Colonic mucosa (tissue), 4 donors: ENCODE data around the gene GID8. TPM values are rescaled to one million over a fixed set of nuclear protein-coding genes. Genes with fewer than 3 reads are reported as not detected.

ENCODE experiments used
- DNase-seq: peaks from one replicate; pipeline ENCODE4 v3.0.0-alpha.2; 2020
- H3K27ac ChIP-seq: fragments of 200-600 bp; one replicate; pipeline ENCODE4 v1.8.0; 2021
- H3K27me3 ChIP-seq: fragments of 200-600 bp; one replicate; pipeline ENCODE4 v1.8.0; 2021
- H3K36me3 ChIP-seq: fragments of 200-600 bp; one replicate; pipeline ENCODE4 v1.8.0; 2021
- H3K4me1 ChIP-seq: fragments of 200-600 bp; one replicate; pipeline ENCODE4 v1.8.0; 2021; ENCODE audit warnings: mild to moderate bottlenecking
- H3K4me3 ChIP-seq: fragments of 200-600 bp; one replicate; pipeline ENCODE4 v1.8.0; 2021
- H3K9ac ChIP-seq, 2 donors: one replicate each; pipeline ENCODE4 v1.7.0; 2013; ENCODE audit warnings: control low read depth in 2 of 2, low read depth in 2 of 2, low read length in 2 of 2
- H3K9me3 ChIP-seq: fragments of 200-600 bp; one replicate; pipeline ENCODE4 v1.8.0; 2021
- intact Hi-C: fragments of 100-400 bp; cut with DNase I; formaldehyde crosslinking; loops from one replicate; pipeline ENCODE4 v1.14.1; 2022
- total RNA-seq, 2 donors: library from RNA; stranded (reverse); fragmentation: NEBNext Ultra II Directional in 1 of 2; extraction: Animal tissue kit (Norgen Biotek cat#: 25700) in 1 of 2; gene quantifications; one replicate each; pipeline ENCODE4 v1.2.1, GENCODE V29; 2021
- TF ChIP-seq, protein P1 (sequence below): fragments of 200-600 bp; IDR thresholded peaks from one replicate; pipeline ENCODE4 v1.8.0; 2022; ENCODE audit warnings: antibody characterized with exemption, mild to moderate bottlenecking
- donor health status: healthy.
- donor health status: DM: no; HTN: no; CAD: no.
- donor health status: DM: no; HTN: no; CAD: no.

GID8 gene
- total RNA-seq, 2 donors from 2014 or later: 37.3 to 40.4 TPM

GRCh38 chr20:62991863-62992262, 53.9 kb downstream of the GID8 start:
- Histone ChIP-seq H3K27ac (no peak overlapping the region), H3K36me3 (no peaks in the 10 kb centered on the region), H3K4me1 (no peaks in the 10 kb centered on the region), H3K9me3 (no peaks in the 10 kb centered on the region), H3K4me3 (no peak overlapping the region), H3K27me3 (no peaks in the 10 kb centered on the region), H3K9ac (no peak overlapping the region)
- TF ChIP-seq, protein P1, sequence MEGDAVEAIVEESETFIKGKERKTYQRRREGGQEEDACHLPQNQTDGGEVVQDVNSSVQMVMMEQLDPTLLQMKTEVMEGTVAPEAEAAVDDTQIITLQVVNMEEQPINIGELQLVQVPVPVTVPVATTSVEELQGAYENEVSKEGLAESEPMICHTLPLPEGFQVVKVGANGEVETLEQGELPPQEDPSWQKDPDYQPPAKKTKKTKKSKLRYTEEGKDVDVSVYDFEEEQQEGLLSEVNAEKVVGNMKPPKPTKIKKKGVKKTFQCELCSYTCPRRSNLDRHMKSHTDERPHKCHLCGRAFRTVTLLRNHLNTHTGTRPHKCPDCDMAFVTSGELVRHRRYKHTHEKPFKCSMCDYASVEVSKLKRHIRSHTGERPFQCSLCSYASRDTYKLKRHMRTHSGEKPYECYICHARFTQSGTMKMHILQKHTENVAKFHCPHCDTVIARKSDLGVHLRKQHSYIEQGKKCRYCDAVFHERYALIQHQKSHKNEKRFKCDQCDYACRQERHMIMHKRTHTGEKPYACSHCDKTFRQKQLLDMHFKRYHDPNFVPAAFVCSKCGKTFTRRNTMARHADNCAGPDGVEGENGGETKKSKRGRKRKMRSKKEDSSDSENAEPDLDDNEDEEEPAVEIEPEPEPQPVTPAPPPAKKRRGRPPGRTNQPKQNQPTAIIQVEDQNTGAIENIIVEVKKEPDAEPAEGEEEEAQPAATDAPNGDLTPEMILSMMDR: no peak
- intact Hi-C loops: no loop called here
- DNase-seq: no peak

GRCh38 chr20:62993856-62994494, 56.0 kb downstream of the GID8 start:
- no peaks in the 10 kb centered on the region for H3K9me3 ChIP-seq
- intact Hi-C loops: no loop called here
- no peak overlapping the region for H3K27ac ChIP-seq
- no peak for DNase-seq
- H3K27me3 ChIP-seq: peaks cover 4% of the 10 kb centered on the region
- H3K4me3 ChIP-seq: no peak overlapping the region
- no peaks in the 10 kb centered on the region for H3K36me3 ChIP-seq
- TF ChIP-seq, protein P1: no peak
- no peaks in the 10 kb centered on the region for H3K4me1 ChIP-seq
- H3K9ac ChIP-seq: no peak overlapping the region

GRCh38 chr20:62994869-62995281, 56.9 kb downstream of the GID8 start:
- H3K36me3 ChIP-seq: no peaks in the 10 kb centered on the region
- H3K9me3 ChIP-seq: no peaks in the 10 kb centered on the region
- no peak overlapping the region for H3K27ac ChIP-seq
- intact Hi-C loops: no loop called here
- no peak overlapping the region for H3K4me3 ChIP-seq
- H3K4me1 ChIP-seq: no peaks in the 10 kb centered on the region
- no peak overlapping the region for H3K9ac ChIP-seq
- peaks cover 4% of the 10 kb centered on the region for H3K27me3 ChIP-seq
- DNase-seq: no peak
- TF ChIP-seq, protein P1: no peak

GRCh38 chr20:62995481-62995880, 57.5 kb downstream of the GID8 start:
- Histone ChIP-seq H3K27me3 (peaks cover 4% of the 10 kb centered on the region), H3K4me1 (no peaks in the 10 kb centered on the region), H3K4me3 (no peak overlapping the region), H3K27ac (no peak overlapping the region), H3K9ac (no peak overlapping the region), H3K36me3 (no peaks in the 10 kb centered on the region), H3K9me3 (no peaks in the 10 kb centered on the region)
- TF ChIP-seq, protein P1: no peak
- intact Hi-C loops: no loop called here
- DNase-seq: no peak

DNA sequence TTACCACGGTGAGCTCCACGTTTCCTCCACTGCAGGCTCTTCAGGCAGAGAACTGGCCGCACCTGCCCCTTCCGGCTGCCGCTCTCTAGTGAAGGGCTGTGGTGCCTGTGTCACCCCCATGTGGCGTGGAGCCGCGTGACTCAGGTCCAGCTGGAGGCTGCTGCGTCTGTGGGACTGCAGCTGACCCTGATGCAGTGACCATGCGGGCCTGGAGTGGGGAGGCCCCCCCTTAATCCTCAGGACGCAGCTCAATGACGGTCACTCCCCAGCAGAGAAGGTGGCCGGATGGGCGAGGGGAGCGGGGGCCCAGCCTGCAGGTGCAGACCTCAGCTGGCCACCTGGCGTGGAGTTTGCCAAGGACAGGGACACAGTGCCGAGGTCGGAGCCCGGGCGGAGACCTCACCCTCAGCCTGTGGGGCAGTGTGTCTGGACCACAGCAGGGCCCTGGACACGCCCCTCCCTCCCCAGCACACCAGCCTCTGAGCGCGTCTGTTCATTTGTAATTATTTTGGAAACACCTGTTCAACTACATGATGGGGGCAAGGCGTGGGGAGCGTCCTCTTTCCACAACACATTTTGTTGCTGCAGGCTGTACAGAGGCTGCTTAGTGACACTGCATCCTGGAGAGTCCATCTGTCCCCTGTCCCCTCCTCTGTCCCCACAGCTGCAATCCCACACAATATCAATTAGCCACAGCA, 58.1 kb downstream of the GID8 start:
- H3K4me3 ChIP-seq: no peak overlapping the region
- no peak overlapping the region for H3K27ac ChIP-seq
- H3K4me1 ChIP-seq: no peaks in the 10 kb centered on the region
- DNase-seq: no peak
- no peaks in the 10 kb centered on the region for H3K36me3 ChIP-seq
- intact Hi-C loops: no loop called here
- TF ChIP-seq, protein P1: no peak
- no peaks in the 10 kb centered on the region for H3K9me3 ChIP-seq
- peaks cover 4% of the 10 kb centered on the region for H3K27me3 ChIP-seq
- no peak overlapping the region for H3K9ac ChIP-seq
